Kidney epithelial cell (primary cell): Measurements from ENCODE around the gene HNRNPH3. TPM values are rescaled to one million over a fixed set of nuclear protein-coding genes. Genes with fewer than 3 reads are reported as not detected.
A peak's percentile ranks its signal among the peaks of the same experiment; 100 is the strongest.

Experiments
- DNase-seq: peaks from one replicate; pipeline ENCODE4 v3.0.0-alpha.2; 2010; ENCODE audit warnings: low read depth
- H3K27me3 ChIP-seq: 2 replicates; pipeline ENCODE4 v1.6.0; 2011; ENCODE audit warnings: low read length; ENCODE audit not compliant: control insufficient read depth, insufficient read depth
- H3K36me3 ChIP-seq: 2 replicates; pipeline ENCODE4 v1.5.1; 2011; ENCODE audit warnings: low read length; ENCODE audit not compliant: control insufficient read depth, insufficient read depth
- H3K4me3 ChIP-seq: 2 replicates; pipeline ENCODE4 v1.5.1; 2011; ENCODE audit warnings: low read depth, mild to moderate bottlenecking, control low read depth, low read length
- total RNA-seq: library from RNA; depleted of rRNA; stranded (reverse); fragments of >200 nt; gene quantifications from 2 replicates; pipeline ENCODE4 v1.2.3, GENCODE V29; 2015
- TF ChIP-seq, protein P1 (sequence below): IDR thresholded peaks from 2 replicates; pipeline ENCODE4 v1.5.1; 2011; ENCODE audit warnings: mild to moderate bottlenecking, moderate library complexity, low read length, control low read depth, inconsistent platforms; ENCODE audit not compliant: insufficient read depth, poor library complexity, severe bottlenecking

The HNRNPH3 gene
- total RNA-seq, 1 donor from 2014 or later = 23.0 TPM

DNA sequence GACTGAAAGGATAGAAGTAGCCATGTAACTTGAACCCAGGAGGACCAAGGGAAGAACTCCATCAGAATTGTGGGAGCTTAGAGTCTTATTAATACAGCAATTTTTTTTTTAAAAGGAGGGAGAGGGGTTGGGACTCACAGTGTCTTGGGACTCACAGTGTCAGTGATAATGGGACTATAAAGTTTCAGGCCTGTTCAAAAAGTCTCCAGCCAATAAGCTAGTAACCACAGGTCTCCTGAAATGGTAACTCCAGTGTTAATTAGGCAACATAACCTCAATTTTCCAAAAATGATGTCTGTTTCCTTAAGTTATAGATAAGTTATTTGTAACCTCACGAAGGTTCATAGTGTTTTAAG is 2.4 kb upstream of the HNRNPH3 start:
- TF ChIP-seq, protein P1, sequence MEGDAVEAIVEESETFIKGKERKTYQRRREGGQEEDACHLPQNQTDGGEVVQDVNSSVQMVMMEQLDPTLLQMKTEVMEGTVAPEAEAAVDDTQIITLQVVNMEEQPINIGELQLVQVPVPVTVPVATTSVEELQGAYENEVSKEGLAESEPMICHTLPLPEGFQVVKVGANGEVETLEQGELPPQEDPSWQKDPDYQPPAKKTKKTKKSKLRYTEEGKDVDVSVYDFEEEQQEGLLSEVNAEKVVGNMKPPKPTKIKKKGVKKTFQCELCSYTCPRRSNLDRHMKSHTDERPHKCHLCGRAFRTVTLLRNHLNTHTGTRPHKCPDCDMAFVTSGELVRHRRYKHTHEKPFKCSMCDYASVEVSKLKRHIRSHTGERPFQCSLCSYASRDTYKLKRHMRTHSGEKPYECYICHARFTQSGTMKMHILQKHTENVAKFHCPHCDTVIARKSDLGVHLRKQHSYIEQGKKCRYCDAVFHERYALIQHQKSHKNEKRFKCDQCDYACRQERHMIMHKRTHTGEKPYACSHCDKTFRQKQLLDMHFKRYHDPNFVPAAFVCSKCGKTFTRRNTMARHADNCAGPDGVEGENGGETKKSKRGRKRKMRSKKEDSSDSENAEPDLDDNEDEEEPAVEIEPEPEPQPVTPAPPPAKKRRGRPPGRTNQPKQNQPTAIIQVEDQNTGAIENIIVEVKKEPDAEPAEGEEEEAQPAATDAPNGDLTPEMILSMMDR = no peak
- Histone ChIP-seq H3K27me3 (no peaks in the 10 kb centered on the region), H3K4me3 (no peak overlapping the region), H3K36me3 (no peaks in the 10 kb centered on the region)
- DNase-seq = no peak

DNA sequence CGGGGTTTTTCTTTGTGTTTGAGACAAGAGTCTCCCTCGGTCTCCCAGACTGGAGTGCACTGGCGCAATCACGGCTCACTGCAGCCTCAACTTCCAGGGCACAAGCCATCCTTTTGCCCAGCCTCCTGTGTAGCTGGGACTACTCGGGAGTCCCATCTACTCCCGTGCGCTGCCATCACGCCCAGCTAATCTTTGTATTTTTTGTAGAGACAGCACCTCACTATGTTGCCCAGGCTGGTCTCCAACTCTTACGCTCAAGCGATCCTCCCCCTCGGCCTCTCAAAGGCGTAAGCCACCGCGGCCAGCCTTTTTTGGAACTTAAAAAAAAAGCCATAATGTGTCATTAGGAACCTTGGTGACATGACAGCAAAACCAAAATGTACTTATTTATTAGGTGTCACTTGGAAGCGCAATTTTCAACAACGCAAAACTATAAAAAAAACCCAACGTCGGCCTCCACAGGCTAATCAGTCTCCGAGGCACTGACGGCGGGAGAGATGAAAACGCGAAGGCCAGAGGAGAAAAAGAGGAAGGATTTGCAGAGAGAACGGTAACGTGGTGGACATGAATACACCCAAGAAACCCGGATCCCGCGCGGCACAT is 911 bp upstream of the HNRNPH3 start:
- Histone ChIP-seq H3K4me3 (peak overlapping the region; percentile 66), H3K36me3 (no peaks in the 10 kb centered on the region), H3K27me3 (no peaks in the 10 kb centered on the region)
- no peak for DNase-seq
- TF ChIP-seq, protein P1 = no peak

DNA sequence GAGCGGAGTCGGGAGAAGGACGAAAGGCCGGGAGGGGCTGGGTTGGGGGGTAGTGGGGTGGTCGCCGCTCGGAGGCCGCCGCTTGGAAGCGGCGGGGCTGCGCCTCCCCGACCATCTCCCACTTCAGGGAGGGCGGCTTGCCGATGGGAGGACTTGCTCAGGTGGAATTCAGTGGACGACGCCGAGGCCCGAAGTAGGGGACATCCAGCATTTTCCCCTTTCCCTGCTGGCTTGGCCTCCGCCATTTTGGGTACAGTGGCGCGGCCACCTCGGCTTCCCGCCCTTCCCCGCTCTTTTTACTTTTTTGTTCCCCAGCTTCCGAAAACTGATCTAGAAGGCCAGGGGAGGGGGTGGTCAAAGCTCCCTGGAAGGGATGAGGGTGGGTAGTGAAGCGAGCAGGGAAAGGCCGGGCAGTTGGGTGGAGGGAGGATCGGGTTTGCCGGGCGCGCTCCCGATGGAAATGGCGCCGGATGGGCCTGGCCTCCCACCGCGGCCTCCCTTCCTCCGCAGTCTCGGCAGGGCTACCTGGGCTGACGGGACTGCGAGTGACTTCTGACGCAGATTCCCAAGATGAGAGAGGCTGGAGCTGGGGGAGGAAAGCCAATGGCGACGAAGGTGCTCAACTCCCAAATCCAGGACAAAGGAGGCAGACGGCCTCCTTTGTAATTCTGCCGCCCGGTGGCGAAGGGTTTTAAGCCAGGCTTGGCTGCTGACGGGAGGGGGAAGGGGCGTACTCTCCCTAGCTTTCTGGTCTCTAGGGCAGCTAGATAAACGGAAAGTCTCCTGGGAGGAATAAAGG is 594 bp downstream of the HNRNPH3 start, which contains the start of gene PBLD:
PBLD (minus strand) TSS at position 670 of the 799 bp plus-strand sequence. CDS start 26,084 bp downstream, outside the sequence.
- no peak for DNase-seq
- H3K27me3 ChIP-seq = no peaks in the 10 kb centered on the region
- peak within 1 kb of the TSS; percentile 66 for H3K4me3 ChIP-seq
- H3K36me3 ChIP-seq = no peaks in the 10 kb centered on the region
- TF ChIP-seq, protein P1 = peak; percentile 57

DNA sequence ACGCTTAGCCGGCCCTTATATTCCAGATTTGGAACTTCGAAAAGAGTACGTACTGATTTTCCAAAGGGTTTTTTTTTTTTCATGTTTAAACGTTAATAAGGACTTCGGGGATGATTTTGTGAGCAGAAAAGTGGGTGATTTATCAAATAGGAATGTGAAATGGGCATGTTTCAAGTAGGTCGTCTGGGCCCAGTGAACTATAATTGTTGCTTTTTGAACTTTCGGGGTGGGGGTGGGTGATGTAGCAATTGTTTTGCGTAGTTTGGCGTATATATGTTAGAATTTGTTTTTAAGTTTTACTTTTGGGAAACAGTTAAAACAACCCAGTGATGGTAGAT is 1.2 kb downstream of the HNRNPH3 start:
- Histone ChIP-seq H3K36me3 (no peaks in the 10 kb centered on the region), H3K4me3 (peak overlapping the region; percentile 66), H3K27me3 (no peaks in the 10 kb centered on the region)
- DNase-seq = no peak
- TF ChIP-seq, protein P1 = no peak

DNA sequence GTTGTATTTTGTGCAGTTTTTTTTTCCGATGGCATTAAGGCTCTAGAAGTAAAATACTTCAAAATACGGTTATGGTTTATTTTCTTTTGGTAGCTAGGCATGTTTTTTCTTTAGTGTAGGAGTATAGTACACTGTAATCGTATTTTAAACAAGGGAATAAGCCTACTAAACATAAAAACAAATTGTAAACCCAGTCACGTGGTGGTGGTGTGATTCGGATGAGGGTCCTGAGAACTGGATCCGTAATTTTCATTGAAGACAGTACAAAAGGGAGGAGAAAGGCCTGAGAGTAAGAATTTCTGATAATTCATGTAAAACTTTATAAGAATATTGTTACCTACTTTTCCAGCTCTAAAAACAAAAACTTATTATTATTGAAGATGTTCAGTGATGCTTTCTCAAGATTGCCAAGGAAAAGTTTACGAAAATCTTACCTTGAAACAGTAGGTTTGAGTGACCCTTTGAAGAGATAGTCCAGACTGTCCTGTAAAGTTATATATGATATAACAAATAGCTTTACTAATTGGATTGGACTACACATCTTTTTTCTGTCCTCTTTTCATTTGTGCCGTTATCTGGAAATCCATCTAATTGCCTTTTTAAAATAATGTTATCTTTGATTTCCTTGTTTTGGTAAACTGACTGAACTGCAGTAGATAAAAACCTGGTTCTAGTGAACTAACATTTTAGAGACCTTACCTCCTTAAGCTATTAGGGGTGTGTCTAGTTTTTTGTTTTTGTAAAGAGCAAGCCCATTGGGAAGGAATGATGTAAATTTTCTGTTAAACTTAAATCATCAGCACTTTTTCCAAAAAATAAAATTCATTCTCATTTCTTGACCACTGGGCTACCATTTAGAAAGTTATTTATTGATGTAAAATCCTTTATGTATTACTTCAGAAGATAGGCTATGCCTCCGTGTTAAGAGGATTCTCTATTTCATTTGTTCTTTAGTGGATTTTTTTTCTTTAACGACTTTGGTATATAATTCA is 1.9 kb downstream of the HNRNPH3 start:
- TF ChIP-seq, protein P1 = no peak
- Histone ChIP-seq H3K27me3 (no peaks in the 10 kb centered on the region), H3K4me3 (peak overlapping the region; percentile 66), H3K36me3 (no peaks in the 10 kb centered on the region)
- no peak for DNase-seq
